OCI-LY3 (cell line): ENCODE results near the gene MOGAT3.

ENCODE experiments used
- CTCF ChIP-seq: fragments of 200-600, 300-600 bp; sonication (generic); IDR thresholded peaks from 2 replicates; pipeline ENCODE4 v1.5.1; 2014; ENCODE audit warnings: antibody characterized with exemption, low read length, low read depth
- EZH2phosphoT487 ChIP-seq: fragments of 200-600 bp; shearing (Covaris generic); IDR thresholded peaks from 2 replicates; pipeline ENCODE4 v1.6.1; 2018; ENCODE audit warnings: antibody characterized with exemption, mixed run types, low read depth

DNA sequence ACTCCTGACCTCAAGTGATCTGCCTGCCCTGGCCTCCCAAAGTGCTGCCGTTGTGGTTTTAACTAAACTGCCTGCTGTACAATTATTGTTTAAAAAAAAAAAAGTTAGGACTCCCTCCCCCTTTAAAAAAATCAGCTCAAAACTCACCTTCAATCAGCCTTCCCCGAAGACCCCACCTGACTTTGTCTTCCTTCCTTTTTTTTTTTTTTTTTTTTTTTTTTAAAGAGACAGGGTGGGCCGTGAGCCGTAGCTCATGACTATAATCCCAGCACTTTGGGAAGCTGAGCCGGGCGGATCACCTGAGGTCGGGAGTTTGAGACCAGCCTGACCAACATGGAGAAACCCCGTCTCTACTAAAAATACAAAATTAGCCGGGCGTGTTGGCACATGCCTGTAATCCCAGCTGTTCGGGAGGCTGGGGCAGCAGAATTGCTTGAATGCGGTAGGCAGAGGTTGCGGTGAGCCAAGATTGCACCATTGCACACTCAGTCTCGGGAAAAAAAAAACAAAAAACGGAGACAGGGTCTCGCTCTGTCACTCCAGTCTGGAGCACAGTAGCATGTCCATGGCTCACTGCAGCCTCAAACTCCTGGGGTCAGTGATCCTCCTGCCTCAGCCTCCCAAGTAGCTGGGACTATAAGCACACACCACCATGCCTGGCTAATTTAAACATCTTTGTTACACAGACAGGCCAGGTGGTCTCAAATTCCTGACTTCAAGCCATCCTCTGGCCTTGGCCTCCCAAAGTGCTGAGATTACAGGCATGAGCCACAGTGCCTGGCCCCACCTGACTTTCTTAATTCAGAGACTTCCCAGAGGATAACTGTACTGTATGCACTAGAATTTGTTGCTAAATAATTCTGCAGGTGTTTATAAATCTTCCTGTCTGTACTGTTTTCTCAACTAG lies 40.9 kb upstream of the MOGAT3 start:
- TF ChIP-seq CTCF (no peak), EZH2phosphoT487 (no peak)
